ENCODE data around the gene RTP5.
"Not testable (repeated sequence)": the region's sequence is repeated elsewhere in the genome, so short reads cannot be mapped to it uniquely, and the experiment has no call there.

RTP5 gene

GRCh38 chr2:241904011-241904718 lies 34.6 kb downstream of the RTP5 start:
- DNase-seq: no peak

- no peak for DNase-seq
Measured at GRCh38 chr2:241904791-241905710, 35.5 kb downstream of the RTP5 start.

GRCh38 chr2:241905716-241906377 lies 36.3 kb downstream of the RTP5 start:
- DNase-seq: no peak

GRCh38 chr2:241906378-241906770 lies 36.8 kb downstream of the RTP5 start:
- not testable (repeated sequence) for DNase-seq

GRCh38 chr2:241906826-241907570 lies 37.5 kb downstream of the RTP5 start:
- DNase-seq: no peak

GRCh38 chr2:241907831-241908230 lies 38.3 kb downstream of the RTP5 start:
- DNase-seq: not testable (repeated sequence)

GRCh38 chr2:241908686-241909420 lies 39.3 kb downstream of the RTP5 start:
- DNase-seq: no peak

GRCh38 chr2:241909769-241910168 lies 40.2 kb downstream of the RTP5 start:
- DNase-seq: no peak

- DNase-seq: no peak
Measured at GRCh38 chr2:241910604-241911520, 41.3 kb downstream of the RTP5 start.

GRCh38 chr2:241911551-241911950 lies 42.0 kb downstream of the RTP5 start:
- DNase-seq: no peak

- no peak for DNase-seq
Measured at GRCh38 chr2:241912021-241912555, 42.6 kb downstream of the RTP5 start.

GRCh38 chr2:241913703-241914102 lies 44.2 kb downstream of the RTP5 start:
- no peak for DNase-seq

- no peak for DNase-seq
Measured at GRCh38 chr2:241914542-241914941, 45.0 kb downstream of the RTP5 start.

GRCh38 chr2:241921631-241922030 lies 52.1 kb downstream of the RTP5 start:
- DNase-seq: not testable (repeated sequence)

- DNase-seq: no peak
Measured at GRCh38 chr2:241922411-241922810, 52.9 kb downstream of the RTP5 start.

GRCh38 chr2:241922816-241923601 lies 53.5 kb downstream of the RTP5 start:
- DNase-seq: not testable (repeated sequence)

Measured in activated gamma-delta T cell (primary cell).